Spleen (tissue), 11 donors: ENCODE measurements around the gene IL34. TPM values are rescaled to one million over a fixed set of nuclear protein-coding genes. Genes with fewer than 3 reads are reported as not detected.
"Not testable (repeated sequence)": the region's sequence is repeated elsewhere in the genome, so short reads cannot be mapped to it uniquely, and the experiment has no call there.

Experiments
- DNase-seq: peaks from one replicate; pipeline ENCODE4 v3.0.0-alpha.2; 2020
- H3K27ac ChIP-seq, 8 donors: fragments of 200-600 bp; sonication (generic) in 7 of 8; 1 replicate in 4 of 8; 2 replicates in 4 of 8; pipeline versions ENCODE4 v1.5.0 to v1.8.0; 2016 to 2021; ENCODE audit warnings: inconsistent platforms in 4 of 8, mild to moderate bottlenecking in 4 of 8, moderate library complexity in 1 of 8
- H3K27me3 ChIP-seq, 7 donors: fragments of 200-600 bp; sonication (generic) in 6 of 7; replicated peaks in 1 of 7; 1 replicate in 4 of 7; 2 replicates in 3 of 7; pipeline versions ENCODE4 v1.5.0 to v1.8.0; 2016 to 2021; ENCODE audit warnings: inconsistent platforms in 3 of 7, mild to moderate bottlenecking in 1 of 7
- H3K36me3 ChIP-seq, 6 donors: fragments of 200-600 bp; sonication (generic) in 5 of 6; 1 replicate in 4 of 6; 2 replicates in 2 of 6; pipeline versions ENCODE4 v1.5.0 to v1.8.0; 2016 to 2021; ENCODE audit warnings: inconsistent platforms in 2 of 6
- H3K4me1 ChIP-seq, 6 donors: fragments of 200-600 bp; sonication (generic) in 5 of 6; 1 replicate in 3 of 6; 2 replicates in 3 of 6; pipeline versions ENCODE4 v1.5.0 to v1.8.0; 2016 to 2021; ENCODE audit warnings: inconsistent platforms in 3 of 6
- H3K4me3 ChIP-seq, 8 donors: fragments of 200-600 bp; sonication (generic) in 7 of 8; 1 replicate in 4 of 8; 2 replicates in 4 of 8; pipeline versions ENCODE4 v1.5.0 to v1.8.0; 2016 to 2021; ENCODE audit warnings: inconsistent platforms in 4 of 8, mild to moderate bottlenecking in 4 of 8, moderate library complexity in 2 of 8
- H3K9me3 ChIP-seq, 8 donors: fragments of 200-600 bp; sonication (generic) in 7 of 8; 1 replicate in 4 of 8; 2 replicates in 4 of 8; pipeline versions ENCODE4 v1.5.0 to v1.8.0; 2016 to 2021; ENCODE audit warnings: inconsistent platforms in 4 of 8
- CTCF ChIP-seq, 11 experiments: fragments of 200-600 bp in 7 of 11; fragments of 450-650 bp in 4 of 11; sonication (generic) in 4 of 11; IDR thresholded peaks in 8 of 11; conservative IDR thresholded peaks in 3 of 11; 1 replicate in 7 of 11; 2 replicates in 4 of 11; pipeline versions ENCODE4 v1.4.0 to v1.8.0; 2016 to 2021; ENCODE audit warnings: antibody characterized with exemption in 11 of 11, inconsistent platforms in 4 of 11, mild to moderate bottlenecking in 1 of 11
- POLR2A ChIP-seq, 3 donors: fragments of 450-650 bp; IDR thresholded peaks; one replicate each; pipeline ENCODE4 v1.5.1; 2017; ENCODE audit warnings: antibody characterized with exemption in 3 of 3, mild to moderate bottlenecking in 1 of 3
- POLR2AphosphoS5 ChIP-seq, 3 donors: sonication (generic); formaldehyde crosslinking; IDR thresholded peaks; one replicate each; pipeline ENCODE4 v1.5.1; 2017; ENCODE audit warnings: antibody characterized with exemption in 3 of 3
- whole genome bisulfite sequencing, 5 donors: extraction: QIAGEN DNeasy Blood & Tissue Kit in 3 of 5; methylation state at CpG; one replicate each; pipeline versions ENCODE4 v1.1.5 to v1.1.7; 2013 to 2018; 5-methylcytosine and 5-hydroxymethylcytosine counted together
- intact Hi-C: fragments of 100-400 bp; cut with DNase I; formaldehyde crosslinking; loops from one replicate; pipeline ENCODE4 v1.15.0; 2023; ENCODE audit warnings: low total_unique reads
- polyA plus RNA-seq, 3 donors: library from polyadenylated mRNA; stranded (reverse); fragments of 200-250 nt; gene quantifications; one replicate each; pipeline ENCODE4 v1.2.1, GENCODE V29; 2013
- total RNA-seq, 7 donors: library from RNA; depleted of rRNA in 3 of 7; stranded (reverse); fragments of >200 nt in 3 of 7; fragmentation: NEBNext Ultra II Directional in 4 of 7; extraction: Animal tissue kit (Norgen Biotek cat#: 25700) in 4 of 7; gene quantifications; one replicate each; pipeline versions ENCODE4 v1.1.0 to v1.2.1, GENCODE V29; 2016 to 2021
- donor health status: healthy with polysubstance abuse.
- donor health status: DM: no; HTN: no; CAD: no; lungs with moderate emphysema.
- donor health status: DM: no; HTN: no; CAD: no.
- donor health status: Bipolar disorder and iron deficiency.
- donor health status: healthy.
- donor health status: DM: no; HTN: no; CAD: no.
- donor health status: DM: yes; HTN: yes; CAD: no.

Gene IL34
- total and polyA plus RNA-seq, 10 donors, result 20.3 to 258 (median 128) TPM

DNA sequence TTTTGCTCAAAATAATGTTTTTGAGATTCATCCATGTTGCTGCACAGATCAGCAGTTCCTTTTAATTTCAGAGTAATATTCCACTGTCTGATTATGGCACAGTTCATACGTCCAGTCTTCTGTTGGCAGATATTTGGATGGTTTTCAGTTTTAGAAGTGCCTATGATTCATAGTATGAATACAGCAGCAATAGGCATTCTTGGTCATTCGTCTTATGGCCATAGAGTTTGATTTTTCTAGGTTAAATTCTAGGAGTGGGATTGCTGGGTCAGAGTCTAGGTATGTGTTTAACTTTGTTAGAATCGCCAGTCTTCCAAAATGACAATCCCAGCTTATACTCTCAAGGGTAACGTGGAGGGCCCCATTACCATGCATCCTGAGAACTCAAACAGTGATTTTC is 11.5 kb upstream of the IL34 start:
- Histone ChIP-seq H3K4me3 (no peak overlapping the region), H3K9me3 (peaks cover 0 to 15% (median 7%) of the 10 kb centered on the region in 8 donors), H3K36me3 (peaks cover 0 to 16% (median 0%) of the 10 kb centered on the region in 6 donors), H3K27me3 (no peaks in the 10 kb centered on the region), H3K4me1 (peaks cover 0 to 17% (median 2%) of the 10 kb centered on the region in 6 donors), H3K27ac (peak overlapping the region in 4 of 8 donors; percentile 30 to 60 (median 45))
- DNase-seq, result no peak
- TF ChIP-seq POLR2A (IDR thresholded peaks at IDR 0.05) (no peak), POLR2AphosphoS5 (IDR thresholded peaks at IDR 0.05) (no peak), CTCF (IDR thresholded peaks at IDR 0.05 in 8 of 11, conservative IDR thresholded peaks at IDR 0.05 in 3 of 11) (no peak)
- intact Hi-C loops, result no loop called here
- 74 to 81% (median 77%) methylated on average over 4 of the region's 4 CpGs for WGBS, 5 donors

DNA sequence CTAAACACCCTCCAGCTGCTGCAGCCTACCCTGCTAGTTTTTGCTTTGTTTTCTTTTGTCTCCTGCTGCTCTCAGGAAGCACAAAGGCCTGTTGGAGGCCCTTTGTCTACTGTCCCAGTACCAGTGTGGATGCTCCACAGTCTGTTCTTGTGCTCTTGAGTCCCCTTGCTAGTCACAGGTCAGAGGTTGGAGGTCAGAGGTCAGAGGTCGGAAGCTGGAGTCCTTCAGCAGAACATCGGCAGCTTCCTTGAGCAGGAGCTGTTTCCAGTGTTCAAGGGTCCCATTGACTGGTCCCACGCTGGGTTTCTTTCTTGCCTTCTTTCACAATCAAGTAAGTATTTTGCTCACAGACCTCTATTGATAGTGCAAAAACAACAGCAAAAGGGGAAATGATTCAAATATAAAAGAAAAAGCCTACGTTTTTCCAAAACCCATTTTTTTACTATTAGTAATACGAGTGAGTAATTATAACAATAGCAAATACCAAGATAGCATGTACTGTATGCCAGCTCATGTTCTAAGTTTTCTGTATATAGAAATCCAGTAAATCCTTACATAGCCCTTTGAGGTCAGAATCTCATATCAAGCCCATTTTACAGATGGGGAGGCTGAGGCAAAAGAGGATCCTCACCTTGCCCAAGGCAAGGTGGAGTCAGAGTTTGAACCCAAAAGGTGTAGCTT is 10.9 kb upstream of the IL34 start:
- peak overlapping the region in 6 of 8 donors; percentile 4 to 60 (median 36) for H3K27ac ChIP-seq

DNA sequence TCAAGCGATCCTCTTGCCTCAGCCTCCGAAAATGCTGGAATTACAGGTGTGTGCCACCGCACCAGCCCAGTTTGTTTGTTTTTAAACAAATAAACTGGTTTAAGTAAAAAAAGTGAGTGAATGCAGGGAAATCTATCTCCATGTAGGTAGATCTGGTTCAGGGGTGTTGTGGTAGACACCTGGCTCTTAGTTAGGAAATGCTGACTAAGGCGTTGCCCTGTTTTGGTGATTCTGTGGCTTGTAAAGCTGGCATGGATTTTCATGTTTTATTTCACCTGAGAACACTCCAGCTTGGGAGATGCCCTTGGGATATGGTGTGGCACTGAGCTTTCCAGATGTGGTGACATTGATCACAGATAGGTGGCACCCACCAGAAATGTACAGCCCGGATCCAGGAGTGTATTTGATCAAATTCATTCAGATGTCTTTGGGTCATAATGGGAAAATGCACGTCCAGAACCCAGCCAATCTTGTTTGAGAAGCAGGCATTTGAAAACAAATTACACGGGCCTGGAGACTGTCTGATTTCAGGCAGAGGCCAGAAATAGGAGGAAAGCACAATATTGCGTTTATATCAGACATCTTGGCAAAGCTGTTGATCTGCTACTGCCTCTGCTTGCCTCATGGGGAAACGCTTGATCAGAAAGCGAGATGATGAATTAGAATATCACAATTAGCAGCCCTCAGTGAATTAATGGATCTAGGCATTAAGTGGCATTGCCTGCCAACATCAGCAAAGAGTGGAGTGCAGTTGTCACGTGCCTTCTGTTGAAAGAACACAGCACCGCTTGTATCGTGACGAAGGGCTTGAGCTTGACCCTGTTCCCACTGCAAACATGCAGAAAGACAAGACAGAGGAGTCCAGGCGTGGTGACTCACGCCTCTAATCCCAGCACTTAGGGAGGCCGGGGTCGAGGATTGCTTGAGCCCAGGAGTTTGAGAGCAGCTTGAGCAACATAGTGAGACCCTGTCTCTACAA is 7.3 kb upstream of the IL34 start:
- Histone ChIP-seq H3K4me3 (no peak overlapping the region), H3K9me3 (no peaks in the 10 kb centered on the region), H3K36me3 (peaks cover 0 to 7% (median 0%) of the 10 kb centered on the region in 6 donors), H3K27me3 (no peaks in the 10 kb centered on the region), H3K27ac (peak overlapping the region in 4 of 8 donors; percentile 5 to 46 (median 30)), H3K4me1 (peaks cover 0 to 17% (median 2%) of the 10 kb centered on the region in 6 donors)
- intact Hi-C loops, result no loop called here
- no peak for TF ChIP-seq POLR2A (IDR thresholded peaks at IDR 0.05)
- TF ChIP-seq POLR2AphosphoS5 (IDR thresholded peaks at IDR 0.05), result peak in 2 of 3 donors; percentile 21 to 45
- no peak for DNase-seq
- 69 to 89% (median 80%) methylated on average over 18 of the region's 18 CpGs for WGBS, 5 donors

More for the DNA sequence above, 10.9 kb upstream of the IL34 start:
- Histone ChIP-seq H3K9me3 (peaks cover 0 to 12% (median 7%) of the 10 kb centered on the region in 8 donors), H3K4me3 (no peak overlapping the region), H3K4me1 (peaks cover 0 to 17% (median 2%) of the 10 kb centered on the region in 6 donors), H3K27me3 (no peaks in the 10 kb centered on the region), H3K36me3 (peaks cover 0 to 16% (median 0%) of the 10 kb centered on the region in 6 donors)
- DNase-seq, result no peak
- no peak for TF ChIP-seq POLR2AphosphoS5 (IDR thresholded peaks at IDR 0.05)
- TF ChIP-seq POLR2A (IDR thresholded peaks at IDR 0.05), result no peak
- no peak for TF ChIP-seq CTCF (IDR thresholded peaks at IDR 0.05 in 8 of 11, conservative IDR thresholded peaks at IDR 0.05 in 3 of 11)
- intact Hi-C loops, result no loop called here
- 57 to 78% (median 70%) methylated on average over 5 of the region's 5 CpGs for WGBS, 5 donors

- 76 to 87% (median 82%) methylated on average over 1 of the region's 1 CpG for WGBS, 5 donors
- Histone ChIP-seq H3K9me3 (no peaks in the 10 kb centered on the region), H3K4me3 (no peak overlapping the region), H3K27me3 (no peaks in the 10 kb centered on the region), H3K4me1 (peaks cover 0 to 36% (median 13%) of the 10 kb centered on the region in 6 donors), H3K27ac (no peak overlapping the region), H3K36me3 (no peaks in the 10 kb centered on the region)
- DNase-seq, result no peak
- intact Hi-C loops, result no loop called here
- TF ChIP-seq POLR2A (IDR thresholded peaks at IDR 0.05) (no peak), POLR2AphosphoS5 (IDR thresholded peaks at IDR 0.05) (no peak)
These were observed 3.7 kb upstream of the IL34 start for GRCh38 chr16:70642633-70643032.

DNA sequence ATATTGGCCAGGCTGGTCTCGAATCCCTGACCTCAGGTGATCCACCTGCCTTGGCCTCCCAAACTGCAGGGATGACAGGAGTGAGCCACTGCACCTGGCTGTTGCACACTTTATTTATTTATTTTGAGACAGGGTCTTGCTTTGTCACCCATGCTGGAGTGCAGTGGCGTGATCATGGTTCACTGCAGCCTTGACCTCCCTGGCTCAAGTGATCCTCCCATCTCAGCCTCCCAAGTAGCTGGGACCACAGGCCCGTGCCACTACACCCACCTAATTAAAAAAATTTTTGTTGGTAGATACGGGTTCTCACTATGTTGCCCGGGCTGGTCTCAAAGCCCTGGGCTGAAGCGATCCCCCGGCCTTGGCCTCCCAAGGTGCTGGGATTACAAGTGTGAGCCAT is 3.1 kb upstream of the IL34 start:
- H3K27me3 ChIP-seq, DNase-seq, H3K4me3 ChIP-seq, H3K9me3 ChIP-seq, H3K27ac ChIP-seq, H3K36me3 ChIP-seq, intact Hi-C loops: not testable (repeated sequence)
- peaks cover 0 to 42% (median 16%) of the 10 kb centered on the region in 6 donors for H3K4me1 ChIP-seq
- WGBS, 5 donors, result 78 to 91% (median 83%) methylated on average over 7 of the region's 7 CpGs
